ENCODE measurements around the gene POLR3A. TPM values are rescaled to one million over a fixed set of nuclear protein-coding genes. Genes with fewer than 3 reads are reported as not detected.

Gene POLR3A
- total RNA-seq, 4 donors from 2014 or later, result 8.3 to 13.5 (median 12.0) TPM

DNA sequence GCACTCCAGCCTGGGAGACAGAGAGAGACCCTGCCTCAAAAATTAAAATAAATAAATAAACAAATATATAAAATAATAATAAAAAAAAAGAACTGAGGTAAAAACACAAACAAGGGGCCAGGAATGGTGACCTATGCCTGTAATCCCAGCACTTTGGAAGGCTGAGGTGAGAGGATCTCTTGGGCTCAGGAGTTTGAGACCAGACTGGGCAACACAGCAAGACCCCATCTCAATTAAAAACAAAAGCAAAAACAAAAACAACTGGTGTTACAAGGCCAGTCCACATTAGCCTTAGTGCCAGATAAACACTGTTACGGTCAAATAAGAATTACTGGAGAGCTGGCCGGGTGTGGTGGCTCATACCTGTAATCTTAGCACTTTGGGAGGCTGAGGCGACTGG is 5.6 kb downstream of the POLR3A start:
- no peak overlapping the region for H3K4me3 ChIP-seq
- peaks cover 24 to 80% (median 58%) of the 10 kb centered on the region in 3 donors for H3K36me3 ChIP-seq
- intact Hi-C loops (cut with DNase I), result loop anchor here (5.0 kb wide), 1 partner anchor 196 kb away; no protein-coding TSS in a partner anchor
- H3K9me3 ChIP-seq, result no peaks in the 10 kb centered on the region
- no peak overlapping the region for H3K27ac ChIP-seq
- TF ChIP-seq POLR2A (IDR thresholded peaks at IDR 0.05), result no peak
- TF ChIP-seq, protein P1, sequence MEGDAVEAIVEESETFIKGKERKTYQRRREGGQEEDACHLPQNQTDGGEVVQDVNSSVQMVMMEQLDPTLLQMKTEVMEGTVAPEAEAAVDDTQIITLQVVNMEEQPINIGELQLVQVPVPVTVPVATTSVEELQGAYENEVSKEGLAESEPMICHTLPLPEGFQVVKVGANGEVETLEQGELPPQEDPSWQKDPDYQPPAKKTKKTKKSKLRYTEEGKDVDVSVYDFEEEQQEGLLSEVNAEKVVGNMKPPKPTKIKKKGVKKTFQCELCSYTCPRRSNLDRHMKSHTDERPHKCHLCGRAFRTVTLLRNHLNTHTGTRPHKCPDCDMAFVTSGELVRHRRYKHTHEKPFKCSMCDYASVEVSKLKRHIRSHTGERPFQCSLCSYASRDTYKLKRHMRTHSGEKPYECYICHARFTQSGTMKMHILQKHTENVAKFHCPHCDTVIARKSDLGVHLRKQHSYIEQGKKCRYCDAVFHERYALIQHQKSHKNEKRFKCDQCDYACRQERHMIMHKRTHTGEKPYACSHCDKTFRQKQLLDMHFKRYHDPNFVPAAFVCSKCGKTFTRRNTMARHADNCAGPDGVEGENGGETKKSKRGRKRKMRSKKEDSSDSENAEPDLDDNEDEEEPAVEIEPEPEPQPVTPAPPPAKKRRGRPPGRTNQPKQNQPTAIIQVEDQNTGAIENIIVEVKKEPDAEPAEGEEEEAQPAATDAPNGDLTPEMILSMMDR (IDR thresholded peaks at IDR 0.05), result no peak
- DNase-seq, result no peak
- H3K27me3 ChIP-seq, result no peaks in the 10 kb centered on the region
- peaks cover 4 to 24% (median 12%) of the 10 kb centered on the region in 3 donors for H3K4me1 ChIP-seq
- 98% methylated on average over 3 of the region's 3 CpGs for WGBS, 2 donors

DNA sequence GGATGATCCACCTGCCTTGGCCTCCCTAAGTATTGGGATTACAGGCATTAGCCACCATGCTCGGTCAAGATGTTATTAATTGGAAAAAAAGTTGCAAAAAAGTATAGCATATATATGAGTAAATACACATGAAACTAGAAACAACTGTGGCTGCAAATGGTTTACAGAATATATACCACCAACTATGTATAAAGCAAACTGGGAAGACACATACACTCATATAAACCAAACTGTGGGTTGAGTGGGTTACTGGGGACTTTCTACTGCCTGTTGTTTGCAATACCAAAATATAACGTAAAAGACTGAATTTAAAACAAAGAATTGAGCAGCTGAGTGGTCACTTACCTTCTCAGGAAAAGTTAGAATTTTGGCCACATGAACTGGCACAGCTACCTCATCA is 8.1 kb downstream of the POLR3A start:
- TF ChIP-seq, protein P1 (IDR thresholded peaks at IDR 0.05), result no peak
- no peak for TF ChIP-seq POLR2A (IDR thresholded peaks at IDR 0.05)
- 74 to 88% methylated on average over 2 of the region's 2 CpGs for WGBS, 2 donors
- H3K36me3 ChIP-seq, result peaks cover 24 to 100% (median 73%) of the 10 kb centered on the region in 3 donors

DNA sequence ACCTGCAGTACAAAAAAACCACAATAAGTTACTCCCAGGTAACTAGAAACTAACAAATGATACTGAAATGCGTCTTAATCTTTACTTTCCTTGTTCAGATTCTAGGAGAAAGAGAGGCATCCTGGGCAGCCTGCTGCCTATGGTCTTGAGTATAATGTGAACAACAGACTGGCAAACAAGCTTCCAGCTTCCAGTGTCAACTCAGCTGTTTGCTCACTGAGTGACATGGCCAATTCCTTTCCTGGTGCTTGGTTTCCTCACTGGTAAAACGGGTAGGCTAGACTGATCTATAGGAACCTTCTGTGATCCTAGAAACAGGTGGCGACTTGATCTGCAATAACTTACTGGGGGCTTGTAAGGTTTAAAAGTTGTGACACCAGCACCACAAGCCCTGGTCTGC is 10.1 kb downstream of the POLR3A start:
- intact Hi-C loops (cut with DNase I), result no loop called here
- H3K9me3 ChIP-seq, result no peaks in the 10 kb centered on the region
- no peaks in the 10 kb centered on the region for H3K4me1 ChIP-seq
- TF ChIP-seq, protein P1 (IDR thresholded peaks at IDR 0.05), result no peak
- TF ChIP-seq POLR2A (IDR thresholded peaks at IDR 0.05), result no peak
- no peak overlapping the region for H3K27ac ChIP-seq
- WGBS, 2 donors, result 81 to 83% methylated on average over 3 of the region's 3 CpGs
- no peaks in the 10 kb centered on the region for H3K27me3 ChIP-seq
- no peak for DNase-seq
- H3K36me3 ChIP-seq, result peaks cover 24 to 100% (median 62%) of the 10 kb centered on the region in 3 donors
- H3K4me3 ChIP-seq, result no peak overlapping the region

More for the DNA sequence above, 8.1 kb downstream of the POLR3A start:
- Histone ChIP-seq H3K27ac (no peak overlapping the region), H3K4me3 (no peak overlapping the region), H3K4me1 (no peaks in the 10 kb centered on the region), H3K9me3 (no peaks in the 10 kb centered on the region), H3K27me3 (no peaks in the 10 kb centered on the region)
- intact Hi-C loops (cut with DNase I), result loop anchor here (5.0 kb wide), 1 partner anchor 194 kb away; no protein-coding TSS in a partner anchor
- DNase-seq, result no peak

DNA sequence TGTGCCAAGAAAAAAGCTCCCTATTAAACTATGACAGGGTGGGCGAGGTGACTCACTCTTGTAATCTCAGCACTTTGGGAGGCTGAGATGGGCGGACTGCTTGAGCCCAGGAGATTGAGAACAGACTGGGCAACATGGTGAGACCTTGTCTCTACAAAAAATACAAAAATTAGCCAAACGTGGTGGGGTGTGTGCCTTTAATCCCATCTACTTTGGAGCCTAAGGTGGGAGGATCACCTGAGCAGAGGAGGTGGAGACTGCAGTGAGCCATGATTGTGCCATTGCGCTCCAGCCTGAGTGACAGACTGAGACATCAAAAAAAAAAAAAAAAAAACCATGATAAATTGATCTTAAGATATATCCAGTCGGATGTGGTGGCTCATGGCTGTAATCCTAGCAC is 11.5 kb downstream of the POLR3A start:
- Histone ChIP-seq H3K36me3 (peaks cover 17 to 100% (median 53%) of the 10 kb centered on the region in 3 donors), H3K4me3 (no peak overlapping the region), H3K27me3 (no peaks in the 10 kb centered on the region), H3K9me3 (no peaks in the 10 kb centered on the region), H3K4me1 (no peaks in the 10 kb centered on the region), H3K27ac (no peak overlapping the region)
- TF ChIP-seq, protein P1 (IDR thresholded peaks at IDR 0.05), result no peak
- TF ChIP-seq POLR2A (IDR thresholded peaks at IDR 0.05), result no peak
- intact Hi-C loops (cut with DNase I), result no loop called here
- 77 to 92% methylated on average over 5 of the region's 5 CpGs for WGBS, 2 donors
- no peak for DNase-seq

DNA sequence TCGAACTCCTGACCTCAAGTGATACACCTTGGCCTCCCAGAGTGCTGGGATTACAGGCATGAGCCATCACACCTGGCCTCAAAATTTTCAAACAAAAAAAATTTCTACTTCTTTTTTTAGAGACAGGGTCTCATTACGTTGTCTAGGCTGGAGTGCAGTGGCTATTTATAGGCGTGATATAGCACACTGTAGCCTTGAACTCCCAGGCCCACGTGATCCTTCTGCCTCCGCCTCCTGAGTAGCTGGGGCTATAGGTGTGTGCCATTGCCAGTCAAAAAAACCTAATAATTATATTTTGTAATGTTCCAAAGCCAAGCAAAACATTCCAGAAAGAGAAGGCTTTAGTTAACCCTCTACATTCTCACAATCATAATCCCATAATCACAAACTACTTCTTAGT is 13.8 kb downstream of the POLR3A start:
- intact Hi-C loops (cut with DNase I), result no loop called here
- Histone ChIP-seq H3K4me3 (no peak overlapping the region), H3K4me1 (no peaks in the 10 kb centered on the region), H3K9me3 (no peaks in the 10 kb centered on the region), H3K36me3 (peaks cover 9 to 100% (median 48%) of the 10 kb centered on the region in 3 donors), H3K27ac (no peak overlapping the region), H3K27me3 (no peaks in the 10 kb centered on the region)
- no peak for DNase-seq
- WGBS, 2 donors, result 88 to 95% methylated on average over 5 of the region's 5 CpGs
- TF ChIP-seq, protein P1 (IDR thresholded peaks at IDR 0.05), result no peak
- TF ChIP-seq POLR2A (IDR thresholded peaks at IDR 0.05), result no peak

Measured in esophagus squamous epithelium (tissue), 5 donors.